GM20000 (cell line): ENCODE results near the gene ELN.

Experiments
- DNase-seq: peaks from one replicate; pipeline ENCODE4 v3.0.0; 2012; ENCODE audit warnings: low spot score
- TF ChIP-seq, protein P1 (sequence below): IDR thresholded peaks from 2 replicates; pipeline ENCODE4 v1.5.1; 2012; ENCODE audit warnings: mild to moderate bottlenecking, control low read depth; ENCODE audit errors: extremely low read depth, missing control alignments

Gene ELN

DNA sequence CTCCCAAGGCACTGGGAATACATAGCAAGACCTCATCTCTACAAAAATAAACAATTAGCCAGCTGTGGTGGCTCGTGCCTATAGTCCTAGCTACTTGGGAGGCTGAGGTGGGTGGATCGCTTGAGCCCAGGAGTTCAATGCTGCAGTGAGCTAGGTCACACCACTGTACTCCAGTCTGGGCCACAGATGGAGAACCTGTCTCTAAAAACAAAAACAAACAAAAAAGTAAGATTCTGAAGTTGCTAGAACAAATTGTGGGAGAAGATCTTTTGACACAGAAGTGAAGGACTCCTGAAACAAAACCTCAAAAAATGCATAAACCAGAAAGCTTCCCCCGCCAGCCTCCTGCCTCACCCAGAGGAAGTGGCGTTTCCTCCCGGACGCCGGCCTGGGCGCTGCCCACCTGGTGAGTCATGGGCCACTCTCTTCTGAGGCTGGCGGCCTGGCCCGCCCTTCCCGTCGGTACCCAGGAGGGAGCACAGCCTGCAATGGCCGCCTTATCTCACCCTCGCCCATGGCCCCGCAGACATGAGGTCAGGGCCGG lies 25.4 kb upstream of the ELN start:
- no peak for DNase-seq
- TF ChIP-seq, protein P1, sequence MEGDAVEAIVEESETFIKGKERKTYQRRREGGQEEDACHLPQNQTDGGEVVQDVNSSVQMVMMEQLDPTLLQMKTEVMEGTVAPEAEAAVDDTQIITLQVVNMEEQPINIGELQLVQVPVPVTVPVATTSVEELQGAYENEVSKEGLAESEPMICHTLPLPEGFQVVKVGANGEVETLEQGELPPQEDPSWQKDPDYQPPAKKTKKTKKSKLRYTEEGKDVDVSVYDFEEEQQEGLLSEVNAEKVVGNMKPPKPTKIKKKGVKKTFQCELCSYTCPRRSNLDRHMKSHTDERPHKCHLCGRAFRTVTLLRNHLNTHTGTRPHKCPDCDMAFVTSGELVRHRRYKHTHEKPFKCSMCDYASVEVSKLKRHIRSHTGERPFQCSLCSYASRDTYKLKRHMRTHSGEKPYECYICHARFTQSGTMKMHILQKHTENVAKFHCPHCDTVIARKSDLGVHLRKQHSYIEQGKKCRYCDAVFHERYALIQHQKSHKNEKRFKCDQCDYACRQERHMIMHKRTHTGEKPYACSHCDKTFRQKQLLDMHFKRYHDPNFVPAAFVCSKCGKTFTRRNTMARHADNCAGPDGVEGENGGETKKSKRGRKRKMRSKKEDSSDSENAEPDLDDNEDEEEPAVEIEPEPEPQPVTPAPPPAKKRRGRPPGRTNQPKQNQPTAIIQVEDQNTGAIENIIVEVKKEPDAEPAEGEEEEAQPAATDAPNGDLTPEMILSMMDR = no peak

DNA sequence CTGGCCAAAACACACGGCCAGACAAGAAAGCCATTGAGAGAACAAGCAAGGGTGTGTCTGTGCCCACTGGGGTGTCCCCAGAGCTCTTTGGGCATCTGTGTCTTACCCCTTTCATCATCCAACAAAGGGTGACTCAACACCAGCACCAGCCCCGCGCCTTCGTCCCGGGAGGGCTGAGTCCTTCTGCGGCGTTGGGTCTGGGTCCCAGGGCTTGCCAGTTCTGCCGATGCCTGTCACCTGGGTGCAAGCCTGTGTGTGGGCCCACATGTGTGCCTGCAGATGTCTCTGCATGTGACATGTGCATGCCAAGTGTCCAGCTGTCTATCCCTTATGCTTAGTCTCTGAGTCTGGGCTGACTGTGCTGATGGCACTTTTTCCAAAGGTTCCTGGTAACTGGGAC lies 24.4 kb upstream of the ELN start:
- TF ChIP-seq, protein P1 = no peak
- no peak for DNase-seq

DNA sequence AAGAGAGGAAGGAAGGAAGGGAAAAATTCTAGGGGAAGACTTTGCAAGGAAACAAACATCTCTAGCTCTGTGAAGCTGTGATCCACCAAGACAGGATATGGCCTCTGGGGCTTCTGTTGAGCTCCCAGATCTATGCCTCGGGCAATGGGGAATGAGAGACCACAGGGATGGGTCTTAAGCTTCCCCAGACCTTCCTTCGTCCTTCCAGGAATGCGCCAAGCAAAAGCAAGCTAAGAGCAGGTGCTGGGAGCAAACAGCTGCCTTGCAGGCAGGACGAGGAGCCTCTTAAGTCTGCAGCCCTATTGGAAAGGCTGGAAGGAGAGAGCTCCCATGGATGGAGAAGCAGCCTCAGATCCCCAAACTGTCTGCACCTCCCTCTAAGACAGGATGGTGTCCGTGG lies 21.9 kb upstream of the ELN start:
- no peak for DNase-seq
- TF ChIP-seq, protein P1 = no peak

DNA sequence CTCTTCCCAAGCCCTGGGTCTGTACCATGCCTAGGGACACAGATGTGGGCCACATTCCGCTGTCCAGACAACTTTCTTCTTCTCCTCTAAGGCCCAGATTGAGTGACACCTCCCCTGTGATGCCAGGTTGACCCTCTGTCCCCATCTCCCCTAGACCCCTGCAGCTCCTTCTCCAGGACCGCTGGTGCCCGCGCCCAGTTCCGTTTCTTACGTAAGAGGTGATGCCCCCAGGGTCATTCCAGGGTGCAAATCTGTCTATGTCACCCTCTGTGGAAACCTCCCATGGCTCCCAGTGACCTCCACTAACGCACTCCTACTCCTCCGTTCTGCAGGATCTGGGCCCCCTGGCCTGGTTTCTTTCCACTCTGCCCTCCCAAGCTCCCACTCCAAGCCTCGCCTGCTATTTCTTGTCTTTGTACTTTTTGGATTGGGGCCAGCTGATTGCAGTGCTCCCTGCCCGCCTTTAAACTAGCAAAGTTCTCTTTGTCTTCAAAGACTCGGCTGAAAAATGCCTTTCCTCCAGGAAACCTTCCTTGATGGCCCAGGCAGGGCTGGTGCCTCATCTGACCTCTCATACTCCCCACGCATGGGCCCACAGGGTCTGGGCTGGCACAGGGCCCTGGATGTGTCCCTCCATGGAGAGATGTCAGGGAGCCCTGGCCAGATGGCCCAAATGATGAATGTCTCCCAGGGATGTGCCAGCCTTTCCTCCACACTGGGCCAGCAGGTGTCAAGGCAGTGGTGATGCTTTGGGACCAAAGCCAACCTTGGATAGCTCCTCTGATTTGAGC lies 21.3 kb upstream of the ELN start:
- TF ChIP-seq, protein P1 = no peak
- DNase-seq = no peak

DNA sequence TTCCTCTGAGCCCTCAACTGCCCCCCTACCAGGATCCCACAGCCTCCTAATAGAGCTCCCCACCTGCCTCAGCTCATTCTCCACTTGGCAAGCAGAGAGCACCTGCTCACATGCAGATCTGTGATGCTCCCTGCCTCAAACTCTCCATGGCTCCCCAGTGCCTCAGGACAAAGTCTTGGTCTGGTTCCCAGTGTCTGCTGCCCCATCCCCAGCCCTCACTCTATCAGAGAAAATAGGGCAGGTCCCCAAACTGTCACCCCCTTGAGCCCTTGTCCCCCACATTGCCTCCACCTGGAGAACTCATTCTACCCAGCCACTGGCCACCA lies 20.8 kb upstream of the ELN start:
- DNase-seq = no peak

DNA sequence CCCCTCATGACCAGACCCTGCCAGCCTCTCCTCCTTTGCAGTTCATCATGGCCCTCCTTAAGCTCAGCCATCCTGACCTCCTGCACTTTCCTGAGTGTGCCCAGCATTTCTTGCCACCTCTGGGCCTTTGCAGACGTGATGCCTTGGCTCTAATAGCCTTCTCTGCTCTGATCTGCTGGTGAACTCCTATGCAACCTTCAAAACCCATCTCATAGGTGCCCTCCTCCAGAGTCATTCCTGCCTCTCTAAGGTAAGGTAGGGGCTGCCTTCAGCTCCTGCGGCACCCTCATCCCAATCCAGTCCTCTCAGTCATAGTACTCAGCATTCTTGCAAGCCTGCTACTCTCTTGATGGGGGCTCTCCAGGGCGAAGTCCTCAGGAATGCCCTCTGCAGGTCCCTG lies 19.3 kb upstream of the ELN start:
- no peak for DNase-seq
- TF ChIP-seq, protein P1 = no peak

More for the DNA sequence above, 20.8 kb upstream of the ELN start:
- TF ChIP-seq, protein P1 = no peak

DNA sequence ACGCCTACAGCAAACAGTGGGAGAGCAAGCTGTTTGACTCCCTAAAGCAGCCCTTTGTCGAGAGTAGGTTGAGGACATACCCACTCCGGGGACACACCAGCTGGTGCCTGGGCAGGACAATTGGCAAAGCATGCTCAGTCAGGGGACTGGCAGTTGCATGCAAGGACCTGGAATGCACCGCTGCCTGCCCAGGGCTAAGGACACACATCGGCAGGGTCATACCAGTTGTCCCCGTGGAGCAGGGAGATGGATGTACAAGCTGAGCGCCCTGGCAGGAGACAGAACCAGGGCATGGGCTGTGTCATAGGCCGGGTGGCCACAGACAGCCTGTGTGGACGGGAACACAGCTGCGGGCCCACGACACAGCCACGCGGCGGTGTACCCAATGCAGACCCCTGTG lies 18.3 kb upstream of the ELN start:
- no peak for DNase-seq
- TF ChIP-seq, protein P1 = no peak
